Esophagus mucosa (tissue), 1 donor: ENCODE measurements around the gene TTC29. TPM values are rescaled to one million over a fixed set of nuclear protein-coding genes. Genes with fewer than 3 reads are reported as not detected.
"Not testable (repeated sequence)": the region's sequence is repeated elsewhere in the genome, so short reads cannot be mapped to it uniquely, and the experiment has no call there.

Experiments
- ATAC-seq: fragments of 200-7000 bp; cut with Tn5 transposase; one replicate; pipeline ENCODE4 v1.9.1; 2020
- total RNA-seq: library from RNA; stranded (reverse); gene quantifications from one replicate; pipeline ENCODE4 v1.2.4, GENCODE V29; 2023
- donor health status: DM: yes; HTN: yes; CAD: no.

TTC29 gene
- total RNA-seq, 1 donor from 2014 or later = not detected

DNA sequence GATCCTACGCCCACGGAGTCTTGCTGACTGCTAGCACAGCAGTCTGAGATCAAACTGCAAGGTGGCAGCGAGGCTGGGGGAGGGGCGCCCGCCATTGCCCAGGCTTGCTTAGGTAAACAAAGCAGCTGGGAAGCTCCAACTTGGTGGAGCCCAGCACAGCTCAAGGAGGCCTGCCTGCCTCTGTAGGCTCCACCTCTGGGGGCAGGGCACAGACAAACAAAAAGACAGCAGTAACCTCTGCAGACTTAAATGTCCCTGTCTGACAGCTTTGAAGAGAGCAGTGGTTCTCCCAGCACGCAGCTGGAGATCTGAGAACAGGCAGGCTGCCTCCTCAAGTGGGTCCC lies 281.7 kb downstream of the TTC29 start:
- ATAC-seq = not testable (repeated sequence)

DNA sequence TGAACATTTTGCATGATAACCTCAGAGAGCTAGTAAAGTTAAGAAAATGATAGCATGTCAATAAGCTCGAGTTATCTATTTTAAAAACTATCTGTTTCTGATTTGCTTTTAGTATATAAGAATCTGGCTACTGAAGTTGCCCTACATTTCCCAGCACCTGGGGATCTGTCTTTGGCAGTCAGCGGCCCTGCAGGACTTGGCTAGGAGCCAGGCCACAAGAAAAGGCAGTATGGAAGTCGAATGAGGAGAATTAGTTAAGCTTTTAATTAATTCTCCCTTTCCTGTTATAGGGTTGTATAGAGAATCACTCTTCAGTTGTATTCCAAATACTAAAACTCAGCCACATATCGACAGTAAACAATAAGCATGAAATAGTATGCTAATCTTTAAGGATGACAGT lies 284.3 kb downstream of the TTC29 start:
- no peak for ATAC-seq
